ENCODE results near the gene GALNT9. TPM values are rescaled to one million over a fixed set of nuclear protein-coding genes. Genes with fewer than 3 reads are reported as not detected.

GALNT9 gene
- total RNA-seq, 1 donor from 2014 or later: not detected

DNA sequence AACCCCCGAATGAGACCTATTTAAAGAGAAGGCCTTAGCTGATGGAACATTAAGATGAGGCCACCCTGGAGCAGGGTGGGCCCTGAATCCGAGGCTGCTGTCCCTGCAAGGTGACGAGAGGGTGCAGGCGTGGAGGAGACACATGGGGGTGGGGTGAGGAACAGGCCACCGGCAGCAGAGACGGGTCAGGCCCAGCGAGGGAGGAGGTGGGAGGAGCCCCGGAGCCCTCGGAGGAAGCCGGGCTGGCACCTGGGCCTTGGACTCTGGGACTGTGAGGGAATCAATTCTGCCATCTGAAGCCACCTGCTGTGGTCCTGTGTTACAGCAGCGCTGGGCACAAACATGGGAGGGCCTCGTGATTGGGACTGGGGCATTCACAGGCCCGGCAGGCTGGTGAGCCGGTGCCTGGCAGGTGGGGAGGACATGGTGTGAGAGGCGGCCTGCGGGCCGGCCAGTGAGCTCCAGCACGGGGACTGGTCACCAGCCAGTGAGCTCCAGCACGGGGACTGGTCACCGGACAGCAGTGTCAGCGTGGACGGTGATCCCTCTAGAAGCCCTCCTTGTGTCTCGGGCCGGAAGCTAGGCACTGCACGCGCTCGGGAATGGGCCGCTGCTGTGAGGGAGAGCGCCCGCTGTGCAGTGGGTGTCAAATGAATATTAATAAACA lies 138.4 kb downstream of the GALNT9 start:
- TF ChIP-seq, protein P1, sequence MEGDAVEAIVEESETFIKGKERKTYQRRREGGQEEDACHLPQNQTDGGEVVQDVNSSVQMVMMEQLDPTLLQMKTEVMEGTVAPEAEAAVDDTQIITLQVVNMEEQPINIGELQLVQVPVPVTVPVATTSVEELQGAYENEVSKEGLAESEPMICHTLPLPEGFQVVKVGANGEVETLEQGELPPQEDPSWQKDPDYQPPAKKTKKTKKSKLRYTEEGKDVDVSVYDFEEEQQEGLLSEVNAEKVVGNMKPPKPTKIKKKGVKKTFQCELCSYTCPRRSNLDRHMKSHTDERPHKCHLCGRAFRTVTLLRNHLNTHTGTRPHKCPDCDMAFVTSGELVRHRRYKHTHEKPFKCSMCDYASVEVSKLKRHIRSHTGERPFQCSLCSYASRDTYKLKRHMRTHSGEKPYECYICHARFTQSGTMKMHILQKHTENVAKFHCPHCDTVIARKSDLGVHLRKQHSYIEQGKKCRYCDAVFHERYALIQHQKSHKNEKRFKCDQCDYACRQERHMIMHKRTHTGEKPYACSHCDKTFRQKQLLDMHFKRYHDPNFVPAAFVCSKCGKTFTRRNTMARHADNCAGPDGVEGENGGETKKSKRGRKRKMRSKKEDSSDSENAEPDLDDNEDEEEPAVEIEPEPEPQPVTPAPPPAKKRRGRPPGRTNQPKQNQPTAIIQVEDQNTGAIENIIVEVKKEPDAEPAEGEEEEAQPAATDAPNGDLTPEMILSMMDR (IDR thresholded peaks at IDR 0.05; ENCODE audit: borderline replicate concordance): no peak
- intact Hi-C loops (cut with micrococcal nuclease): no loop called here
- no peak overlapping the region for H3K4me3 ChIP-seq
- peaks cover 22% of the 10 kb centered on the region for H3K9me3 ChIP-seq (replicated peaks)
- H3K27ac ChIP-seq (replicated peaks): no peak overlapping the region
- no peaks in the 10 kb centered on the region for H3K36me3 ChIP-seq
- peaks cover 68% of the 10 kb centered on the region for H3K27me3 ChIP-seq (ENCODE audit: low read depth)
- DNase-seq: no peak
- peaks cover 20% of the 10 kb centered on the region for H3K4me1 ChIP-seq

DNA sequence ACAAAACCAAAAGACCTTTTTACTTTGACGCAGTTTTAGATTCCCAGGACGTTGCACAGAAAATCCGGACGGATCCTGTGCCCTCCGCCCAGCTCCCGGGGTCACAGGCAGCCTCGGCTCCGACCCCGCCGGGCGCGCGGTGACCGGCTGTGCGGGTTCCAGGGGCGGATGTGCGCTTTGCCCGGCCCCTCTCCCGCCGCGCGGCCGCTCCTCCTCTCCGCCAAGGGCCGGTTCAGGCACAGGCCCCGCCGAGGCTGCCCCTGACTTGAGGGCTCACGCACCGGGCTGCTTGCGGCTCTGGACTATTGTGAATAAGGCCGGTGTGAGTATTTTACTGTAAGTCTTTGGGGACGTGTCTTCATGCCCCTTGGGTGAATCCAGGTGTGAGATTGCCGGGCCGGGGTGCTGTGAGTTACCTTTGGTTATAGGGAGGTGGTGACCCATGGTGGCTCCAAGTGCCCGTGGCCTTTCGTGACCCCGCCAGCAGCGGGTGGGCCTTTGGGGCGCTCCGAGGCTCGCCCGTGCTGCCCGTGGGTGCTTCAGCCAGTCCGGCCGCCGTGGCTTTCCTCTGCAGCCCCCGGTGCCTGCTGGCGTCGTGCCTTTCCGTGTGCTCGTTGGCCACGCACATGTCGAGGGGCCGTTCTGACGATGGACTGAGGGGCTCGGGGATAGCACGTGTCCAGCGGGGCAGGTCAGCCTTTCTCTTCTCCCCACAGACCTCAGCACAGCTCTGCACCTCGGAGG lies 139.2 kb downstream of the GALNT9 start:
- Histone ChIP-seq H3K27ac (replicated peaks) (peak overlapping the region; percentile 74), H3K27me3 (ENCODE audit: low read depth) (peaks cover 72% of the 10 kb centered on the region), H3K9me3 (replicated peaks) (peaks cover 30% of the 10 kb centered on the region), H3K4me1 (peaks cover 20% of the 10 kb centered on the region), H3K36me3 (no peaks in the 10 kb centered on the region), H3K4me3 (peak overlapping the region; percentile 70)
- no peak for DNase-seq
- intact Hi-C loops (cut with micrococcal nuclease): no loop called here
- TF ChIP-seq, protein P1 (IDR thresholded peaks at IDR 0.05; ENCODE audit: borderline replicate concordance): no peak

DNA sequence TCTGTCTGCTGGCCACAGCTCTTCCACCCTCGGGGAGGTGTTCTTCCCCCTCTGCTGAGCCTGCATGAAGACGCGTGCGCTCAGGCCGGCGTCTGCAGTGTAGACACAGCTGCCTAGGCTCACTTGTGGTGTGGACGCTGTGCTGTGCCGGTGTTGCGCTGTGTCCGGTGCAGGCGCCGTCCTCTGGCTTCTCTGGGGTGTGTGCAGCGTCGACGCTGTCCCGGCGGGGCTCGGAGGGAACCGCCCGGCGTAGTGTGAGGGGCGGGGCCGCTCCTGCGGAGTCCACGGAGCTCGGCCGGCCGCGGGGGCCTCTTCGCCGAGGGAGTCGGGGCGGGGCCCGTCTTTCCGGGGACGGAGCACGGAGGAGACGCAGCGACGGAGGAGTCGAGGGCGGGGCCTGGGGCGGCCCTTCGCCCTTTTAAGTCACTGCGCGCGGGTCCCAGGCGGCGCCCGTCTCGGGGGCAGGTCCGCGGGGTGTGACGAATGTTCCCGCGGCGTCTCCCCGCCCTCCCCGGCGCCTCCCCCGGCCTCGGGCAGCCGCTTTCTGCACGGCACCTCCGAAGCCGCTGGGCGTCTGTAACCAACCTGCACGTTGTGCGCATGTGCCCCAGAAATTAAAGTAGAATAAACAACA lies 139.9 kb downstream of the GALNT9 start:
- peaks cover 20% of the 10 kb centered on the region for H3K4me1 ChIP-seq
- peak overlapping the region; percentile 70 for H3K4me3 ChIP-seq
- H3K36me3 ChIP-seq: no peaks in the 10 kb centered on the region
- intact Hi-C loops (cut with micrococcal nuclease): no loop called here
- DNase-seq: peak; percentile 92
- peaks cover 37% of the 10 kb centered on the region for H3K9me3 ChIP-seq (replicated peaks)
- peaks cover 74% of the 10 kb centered on the region for H3K27me3 ChIP-seq (ENCODE audit: low read depth)
- H3K27ac ChIP-seq (replicated peaks): peak overlapping the region; percentile 74
- TF ChIP-seq, protein P1 (IDR thresholded peaks at IDR 0.05; ENCODE audit: borderline replicate concordance): no peak

DNA sequence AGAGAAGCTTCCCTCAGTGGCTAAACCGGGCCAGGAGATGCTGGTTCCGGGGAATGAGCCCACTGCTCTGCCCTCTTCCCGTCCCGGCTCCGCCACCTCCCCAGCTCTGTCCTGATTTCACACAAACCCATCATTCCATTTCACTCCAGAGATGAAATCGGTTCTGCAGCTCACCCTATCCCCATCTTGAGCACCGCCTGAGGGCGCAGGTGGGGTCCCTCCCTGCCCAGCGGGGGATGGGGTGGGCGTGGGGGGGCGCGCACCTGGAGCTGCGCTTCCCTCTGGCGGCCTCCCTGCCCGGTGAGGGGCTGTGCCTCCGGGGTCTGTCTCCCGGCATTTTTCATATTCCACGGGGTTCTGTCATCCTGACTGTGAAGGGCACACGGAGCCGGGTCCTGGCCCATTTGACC lies 140.5 kb downstream of the GALNT9 start:
- no peak for DNase-seq
- TF ChIP-seq, protein P1 (IDR thresholded peaks at IDR 0.05; ENCODE audit: borderline replicate concordance): no peak
- Histone ChIP-seq H3K4me1 (peaks cover 20% of the 10 kb centered on the region), H3K9me3 (replicated peaks) (peaks cover 37% of the 10 kb centered on the region), H3K27ac (replicated peaks) (peak overlapping the region; percentile 74), H3K36me3 (no peaks in the 10 kb centered on the region), H3K27me3 (ENCODE audit: low read depth) (peaks cover 68% of the 10 kb centered on the region), H3K4me3 (peak overlapping the region; percentile 70)
- intact Hi-C loops (cut with micrococcal nuclease): no loop called here

DNA sequence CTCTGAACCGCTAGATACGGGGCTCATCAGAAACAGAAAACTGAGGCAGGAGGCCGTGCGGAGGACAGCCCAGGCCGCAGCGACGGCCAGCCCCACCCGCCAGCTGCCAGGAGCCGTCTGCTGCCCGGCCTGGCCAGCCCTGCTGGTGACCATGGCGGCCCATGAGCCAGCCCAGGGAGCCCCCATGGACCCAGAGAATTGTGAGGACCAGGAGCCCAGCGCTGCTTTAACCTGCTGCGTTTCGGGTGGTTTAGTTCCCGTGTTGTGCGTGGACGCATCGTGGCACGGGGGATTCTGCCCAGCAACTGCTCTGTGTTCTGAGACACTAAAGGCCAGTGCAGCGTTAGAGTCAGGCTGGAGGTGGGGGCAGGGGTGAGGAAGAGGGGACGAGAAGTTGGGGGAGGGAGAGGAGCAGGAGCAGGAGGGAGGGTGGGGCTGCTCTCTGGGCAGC lies 140.9 kb downstream of the GALNT9 start:
- Histone ChIP-seq H3K27ac (replicated peaks) (no peak overlapping the region), H3K4me3 (peak overlapping the region; percentile 70), H3K27me3 (ENCODE audit: low read depth) (peaks cover 63% of the 10 kb centered on the region), H3K36me3 (no peaks in the 10 kb centered on the region), H3K9me3 (replicated peaks) (peaks cover 33% of the 10 kb centered on the region), H3K4me1 (peaks cover 20% of the 10 kb centered on the region)
- intact Hi-C loops (cut with micrococcal nuclease): no loop called here
- TF ChIP-seq, protein P1 (IDR thresholded peaks at IDR 0.05; ENCODE audit: borderline replicate concordance): no peak
- DNase-seq: no peak

Data from left ventricle myocardium inferior (tissue), 1 donor.